CD4-positive, alpha-beta T cell (primary cell): Measurements from ENCODE around the gene SND1. TPM values are rescaled to one million over a fixed set of nuclear protein-coding genes. Genes with fewer than 3 reads are reported as not detected.
A peak's percentile ranks its signal among the peaks of the same experiment; 100 is the strongest.

Source experiments
- ATAC-seq: fragments of 200-7000 bp; cut with Tn5 transposase; one replicate; pipeline ENCODE4 v1.10.0; 2022; ENCODE audit warnings: mild to moderate bottlenecking; ENCODE audit not compliant: poor library complexity
- CTCF ChIA-PET: fragments of 350-600 bp; sonication (Branson Sonifier 250); formaldehyde crosslinking; loops from one replicate; lab custom pipeline; 2021; ENCODE audit warnings: antibody characterized with exemption, inconsistent platforms; lab: Charles Lee
- POLR2A ChIA-PET: fragments of 350-600 bp; sonication (Branson Sonifier 250); formaldehyde crosslinking; loops from one replicate; lab custom pipeline; 2021; ENCODE audit warnings: antibody characterized with exemption, inconsistent platforms; lab: Charles Lee
- DNase-seq, 14 experiments: peaks; one replicate each; pipeline ENCODE4 v3.0.0-alpha.2; 2013 to 2020; ENCODE audit warnings: mixed read lengths in 2 of 14
- H3K27ac ChIP-seq, 2 donors: one replicate each; pipeline versions ENCODE4 v1.5.1 to v1.7.0; 2013; ENCODE audit warnings: low read length in 2 of 2, low read depth in 1 of 2, mild to moderate bottlenecking in 1 of 2
- H3K27me3 ChIP-seq, 2 experiments: 1 replicate in 1 of 2; 2 replicates in 1 of 2; pipeline versions ENCODE4 v1.6.1 to v1.7.0; 2013; ENCODE audit warnings: low read length in 2 of 2, control low read depth in 1 of 2, mild to moderate bottlenecking in 1 of 2, moderate library complexity in 1 of 2; ENCODE audit not compliant: insufficient read depth in 2 of 2, control insufficient read depth in 1 of 2
- H3K36me3 ChIP-seq: one replicate; pipeline ENCODE4 v1.6.1; 2013; ENCODE audit warnings: low read length, control low read depth; ENCODE audit not compliant: insufficient read depth
- H3K4me1 ChIP-seq: one replicate; pipeline ENCODE4 v1.6.1; 2013; ENCODE audit warnings: low read length, control low read depth; ENCODE audit not compliant: insufficient read depth
- H3K4me3 ChIP-seq: one replicate; pipeline ENCODE4 v1.5.1; 2013; ENCODE audit warnings: mild to moderate bottlenecking, low read length, moderate library complexity
- H3K9me3 ChIP-seq, 2 experiments: 1 replicate in 1 of 2; 2 replicates in 1 of 2; pipeline versions ENCODE4 v1.6.1 to v1.7.0; 2013; ENCODE audit warnings: low read length in 2 of 2, mild to moderate bottlenecking in 2 of 2, control low read depth in 1 of 2, moderate library complexity in 1 of 2; ENCODE audit not compliant: control insufficient read depth in 1 of 2, insufficient read depth in 1 of 2
- H3K27ac Mint-ChIP-seq: one replicate; pipeline ENCODE4 v1.8.0; 2020; ENCODE audit warnings: mixed read lengths
- H3K27me3 Mint-ChIP-seq: one replicate; pipeline ENCODE4 v1.8.0; 2021; ENCODE audit warnings: mixed read lengths
- H3K36me3 Mint-ChIP-seq: one replicate; pipeline ENCODE4 v1.8.0; 2021; ENCODE audit warnings: low read depth, mixed read lengths
- H3K4me1 Mint-ChIP-seq: one replicate; pipeline ENCODE4 v1.8.0; 2021; ENCODE audit warnings: low read depth, mixed read lengths
- H3K4me3 Mint-ChIP-seq: one replicate; pipeline ENCODE4 v1.8.0; 2020; ENCODE audit warnings: mild to moderate bottlenecking, mixed read lengths
- H3K9me3 Mint-ChIP-seq: one replicate; pipeline ENCODE4 v1.8.0; 2020; ENCODE audit warnings: mixed read lengths
- CTCF ChIP-seq: fragments of 200-600 bp; IDR thresholded peaks from one replicate; pipeline ENCODE4 v1.8.0; 2022; ENCODE audit warnings: antibody characterized with exemption, mild to moderate bottlenecking
- intact Hi-C, 2 experiments: fragments of 100-400 bp; cut with DNase I in 1 of 2; cut with micrococcal nuclease in 1 of 2; formaldehyde crosslinking; loops; one replicate each; pipeline versions ENCODE4 v1.15.1 to v1.9.0; 2023 to 2025; cut with DNase I, micrococcal nuclease
- total RNA-seq, 174 experiments: library from RNA in 2 of 174; stranded (reverse) in 2 of 174; gene quantifications; one replicate each; pipeline ENCODE4 v1.2.3 and lab custom pipeline; 2021 to 2026

Gene SND1
- total RNA-seq, 2 experiments from 2014 or later, result 104 to 113 TPM

- no peak for TF ChIP-seq CTCF
- Mint-ChIP-seq H3K4me3 (no peak overlapping the region), H3K27me3 (peaks cover 41% of the 10 kb centered on the region), H3K4me1 (no peaks in the 10 kb centered on the region), H3K36me3 (no peaks in the 10 kb centered on the region), H3K27ac (no peak overlapping the region), H3K9me3 (no peaks in the 10 kb centered on the region)
- peaks cover 4 to 9% of the 10 kb centered on the region in 2 experiments for H3K27me3 ChIP-seq
- no peaks in the 10 kb centered on the region for H3K9me3 ChIP-seq
- peaks cover 3% of the 10 kb centered on the region for H3K4me1 ChIP-seq
- CTCF ChIA-PET, result no interaction called here
- no peak overlapping the region for H3K4me3 ChIP-seq
- DNase-seq, result no peak
- H3K36me3 ChIP-seq, result no peaks in the 10 kb centered on the region
- no peak for ATAC-seq
- H3K27ac ChIP-seq, result no peak overlapping the region
- intact Hi-C loops, result no loop called here
- POLR2A ChIA-PET, result no interaction called here
Measured at GRCh38 chr7:127625331-127625730, 26.7 kb upstream of the SND1 start.

- H3K27ac ChIP-seq, result no peak overlapping the region
- CTCF ChIA-PET, result interaction anchor here (0.7 kb wide), 1 partner anchor 281 kb away, joined by 3 read pairs; no protein-coding TSS in a partner anchor
- Mint-ChIP-seq H3K27me3 (peaks cover 32% of the 10 kb centered on the region), H3K36me3 (no peaks in the 10 kb centered on the region), H3K4me1 (no peaks in the 10 kb centered on the region), H3K9me3 (no peaks in the 10 kb centered on the region), H3K4me3 (no peak overlapping the region), H3K27ac (no peak overlapping the region)
- DNase-seq (no peak), ATAC-seq (no peak)
- no peak for TF ChIP-seq CTCF
- POLR2A ChIA-PET, result no interaction called here
- no peaks in the 10 kb centered on the region for H3K36me3 ChIP-seq
- H3K27me3 ChIP-seq, result no peaks in the 10 kb centered on the region
- H3K4me3 ChIP-seq, result no peak overlapping the region
- no peaks in the 10 kb centered on the region for H3K9me3 ChIP-seq
- intact Hi-C loops, result no loop called here
- no peaks in the 10 kb centered on the region for H3K4me1 ChIP-seq
Measured at GRCh38 chr7:127628445-127628844, 23.5 kb upstream of the SND1 start.

GRCh38 chr7:127629268-127629854 lies 22.6 kb upstream of the SND1 start:
- POLR2A ChIA-PET, result no interaction called here
- CTCF ChIA-PET, result interaction anchor here (0.6 to 0.7 kb wide), 2 partner anchors 282 to 1194 kb away, joined by 3 read pairs; no protein-coding TSS in a partner anchor
- peaks cover 40% of the 10 kb centered on the region for H3K27me3 Mint-ChIP-seq
- no peak overlapping the region for H3K4me3 ChIP-seq
- H3K4me1 Mint-ChIP-seq, result no peaks in the 10 kb centered on the region
- intact Hi-C loops, result no loop called here
- H3K27me3 ChIP-seq, result no peaks in the 10 kb centered on the region
- H3K36me3 ChIP-seq, result no peaks in the 10 kb centered on the region
- H3K4me1 ChIP-seq, result no peaks in the 10 kb centered on the region
- H3K36me3 Mint-ChIP-seq, result no peaks in the 10 kb centered on the region
- no peaks in the 10 kb centered on the region for H3K9me3 Mint-ChIP-seq
- no peak overlapping the region for H3K4me3 Mint-ChIP-seq
- peak in 10 of 14 experiments; percentile 2 to 44 (median 18) for DNase-seq
- TF ChIP-seq CTCF, result peak; percentile 18
- no peaks in the 10 kb centered on the region for H3K9me3 ChIP-seq
- ATAC-seq, result no peak
- no peak overlapping the region for H3K27ac ChIP-seq
- no peak overlapping the region for H3K27ac Mint-ChIP-seq
